ENCODE data around the gene TAOK2.
"Not testable (repeated sequence)": the region's sequence is repeated elsewhere in the genome, so short reads cannot be mapped to it uniquely, and the experiment has no call there.

Gene TAOK2

DNA sequence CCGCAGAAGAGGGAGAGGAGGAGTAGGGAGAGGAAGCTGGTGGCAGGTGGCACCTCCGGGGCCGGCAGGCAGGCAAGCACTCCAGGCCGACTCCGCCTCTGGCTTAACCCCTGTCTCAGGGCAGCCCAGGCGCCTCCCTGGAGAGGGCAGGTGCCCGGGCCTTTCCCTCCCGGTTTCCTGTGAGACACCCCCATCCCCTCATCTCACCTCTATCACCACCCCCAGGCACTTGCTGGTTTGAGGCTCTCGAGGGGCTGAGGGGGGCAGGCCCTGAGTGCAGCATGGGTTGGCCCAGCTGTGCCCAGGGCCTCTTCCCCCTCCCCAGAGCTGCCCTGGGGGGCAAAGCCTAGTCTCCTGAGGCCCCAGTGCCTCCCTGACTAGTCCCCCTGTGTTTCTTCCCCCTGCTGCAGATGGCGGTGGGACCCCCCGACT, 31.2 kb downstream of the TAOK2 start:
- DNase-seq (ENCODE audit: low read depth): no peak

GRCh38 chr16:30005341-30006094, 31.9 kb downstream of the TAOK2 start:
- peak; percentile 57 for DNase-seq (ENCODE audit: low read depth)

DNA sequence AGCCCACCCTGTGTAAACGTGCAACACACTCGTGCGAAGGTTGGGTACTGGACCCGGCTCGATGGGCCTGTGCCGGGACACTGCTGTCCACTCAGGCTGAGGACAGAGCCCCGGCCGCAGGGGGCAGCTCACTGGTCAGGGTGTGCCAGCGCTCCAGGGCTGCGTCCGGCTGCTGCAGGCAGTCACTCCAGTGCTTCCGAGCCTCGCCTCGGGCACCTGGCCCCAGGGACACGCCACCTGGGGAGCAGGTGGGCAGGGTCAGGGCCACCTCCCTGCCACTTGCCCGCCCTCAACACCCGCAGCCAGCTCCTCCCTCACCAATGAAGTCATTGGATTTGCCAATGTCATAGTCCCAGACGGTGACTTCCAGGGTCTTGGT, 32.4 kb downstream of the TAOK2 start:
- no peak for DNase-seq (ENCODE audit: low read depth)

DNA sequence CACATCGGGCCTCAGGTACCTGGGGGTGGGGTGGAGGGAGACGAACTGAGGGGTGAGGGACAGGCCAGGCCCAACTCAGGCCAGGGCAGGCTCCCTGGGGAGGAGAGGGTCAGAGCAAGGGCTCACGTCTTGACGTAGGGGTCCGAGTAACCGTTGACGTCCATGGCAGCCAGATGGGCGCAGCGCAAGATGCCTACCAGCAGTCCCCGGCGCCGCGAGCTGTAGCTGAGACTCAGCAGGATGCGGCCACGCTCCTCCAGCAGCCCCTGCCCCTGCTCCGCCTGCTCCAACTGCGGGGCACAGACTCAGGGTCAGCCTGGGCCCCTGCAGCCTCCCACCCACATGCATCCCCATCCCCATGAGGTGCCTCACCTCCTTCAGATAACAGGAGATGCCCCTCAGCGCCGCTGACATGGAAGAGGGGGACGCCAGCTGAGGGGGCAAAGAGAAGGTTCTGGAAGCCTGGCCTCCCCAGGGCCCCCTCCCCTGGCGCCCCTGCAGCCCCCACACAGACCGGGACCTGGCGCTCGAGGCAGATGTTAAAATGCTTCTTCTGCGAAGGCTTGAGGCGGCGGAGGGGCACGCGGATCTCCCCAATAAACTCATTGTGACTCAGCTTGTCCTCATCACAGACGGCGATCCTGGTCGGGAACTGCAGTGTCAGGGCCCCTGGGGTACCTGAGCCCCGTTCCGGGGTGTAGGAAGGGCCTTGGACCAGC, 33.1 kb downstream of the TAOK2 start:
- DNase-seq (ENCODE audit: low read depth): no peak

DNA sequence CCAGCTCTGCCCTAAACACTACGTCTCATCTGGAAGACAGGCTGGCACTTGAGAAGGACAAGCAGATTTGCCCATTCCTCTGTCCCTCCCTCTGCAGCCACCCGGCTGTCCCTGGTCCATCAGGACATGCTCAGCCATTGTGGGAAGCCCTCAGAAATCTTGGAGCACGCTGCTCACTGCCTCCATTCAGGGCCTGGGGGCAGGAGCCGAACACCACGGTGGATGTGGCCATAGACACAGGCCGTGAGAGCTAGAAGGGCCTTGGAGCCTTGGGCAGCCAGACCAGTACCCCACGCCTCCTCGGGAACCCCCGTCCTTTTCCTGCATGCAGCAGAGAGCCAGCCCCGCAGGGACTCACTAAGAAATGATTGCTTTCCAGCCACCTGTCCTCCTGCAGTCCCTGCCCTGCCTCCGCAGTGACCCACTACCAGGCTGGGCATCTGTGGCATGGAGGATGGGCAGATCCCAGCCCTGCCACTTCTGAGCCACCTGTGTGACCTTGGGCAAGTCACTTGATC, 33.8 kb downstream of the TAOK2 start:
- DNase-seq (ENCODE audit: low read depth): no peak

DNA sequence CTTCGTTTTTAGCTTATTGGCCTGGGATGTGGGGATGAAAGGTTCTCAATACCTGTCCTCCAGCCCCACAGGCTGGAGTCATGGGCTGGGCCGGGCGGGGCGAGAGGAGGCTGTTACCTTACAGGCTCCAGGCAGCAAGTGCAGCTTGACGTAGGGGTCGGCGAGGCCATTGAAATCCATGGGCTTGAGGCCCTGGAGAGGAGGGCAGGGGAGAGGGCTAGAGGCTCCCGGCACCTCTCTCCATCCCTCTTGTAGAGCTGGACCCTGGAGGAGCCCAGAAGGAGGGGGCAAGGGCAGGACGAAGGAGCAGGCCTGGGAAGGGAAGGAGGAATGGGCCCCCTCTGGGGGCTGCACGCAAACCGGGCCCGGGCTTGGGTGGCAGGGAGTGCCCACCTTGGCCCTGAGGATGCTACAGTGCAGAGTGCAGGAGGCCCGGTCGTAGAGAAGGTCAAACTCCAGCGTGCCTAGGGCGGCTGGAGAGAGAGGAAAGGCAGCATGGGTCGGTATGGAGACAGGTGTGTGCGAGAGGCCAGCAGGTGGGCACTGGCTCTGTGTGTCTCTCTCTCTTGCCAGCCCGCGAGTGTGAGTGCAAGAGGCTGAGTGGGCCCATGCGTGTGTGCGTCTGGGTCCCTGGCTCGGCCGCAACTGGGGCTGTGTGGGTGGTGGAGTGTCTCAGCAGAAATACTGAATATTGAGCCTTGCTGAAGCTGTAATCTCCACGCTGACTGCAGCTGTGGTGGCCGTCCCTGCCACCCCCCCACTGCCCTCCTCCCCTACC, 35.6 kb downstream of the TAOK2 start:
- no peak for DNase-seq (ENCODE audit: low read depth)

GRCh38 chr16:30009990-30010843, 36.5 kb downstream of the TAOK2 start:
- no peak for DNase-seq (ENCODE audit: low read depth)

GRCh38 chr16:30010844-30011713, 37.4 kb downstream of the TAOK2 start, which contains the start of gene DOC2A:
Gene DOC2A, minus strand, starts transcription at chr16:30011027. Its CDS starts 805 bp downstream, at chr16:30010222.
- DNase-seq (ENCODE audit: low read depth): no peak

GRCh38 chr16:30011714-30012504, 38.2 kb downstream of the TAOK2 start:
- no peak for DNase-seq (ENCODE audit: low read depth)

GRCh38 chr16:30012598-30012997, 38.9 kb downstream of the TAOK2 start:
- DNase-seq (ENCODE audit: low read depth): not testable (repeated sequence)

- DNase-seq (ENCODE audit: low read depth): not testable (repeated sequence)
These were observed 41.8 kb downstream of the TAOK2 start for GRCh38 chr16:30015450-30015849.

GRCh38 chr16:30016555-30017276, 43.0 kb downstream of the TAOK2 start:
- no peak for DNase-seq (ENCODE audit: low read depth)

DNA sequence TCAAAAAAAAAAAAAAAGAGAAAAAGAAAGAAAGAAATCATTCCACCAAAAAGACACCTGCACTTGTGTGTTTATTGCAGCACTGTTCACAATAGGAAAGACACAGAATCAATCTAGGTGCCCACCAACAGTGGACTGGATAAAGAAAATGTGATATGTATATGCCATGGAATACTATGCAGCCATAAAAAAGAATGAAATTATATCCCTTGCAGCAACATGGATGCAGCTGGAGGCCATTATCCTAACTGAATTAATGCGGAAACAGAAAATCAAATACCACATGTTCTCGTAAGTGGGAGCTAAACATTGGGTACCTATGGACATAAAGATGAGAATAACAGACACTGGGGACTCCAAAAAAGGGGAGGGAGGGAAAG, 43.6 kb downstream of the TAOK2 start:
- no peak for DNase-seq (ENCODE audit: low read depth)

GRCh38 chr16:30017937-30018336, 44.3 kb downstream of the TAOK2 start:
- DNase-seq (ENCODE audit: low read depth): not testable (repeated sequence)

DNA sequence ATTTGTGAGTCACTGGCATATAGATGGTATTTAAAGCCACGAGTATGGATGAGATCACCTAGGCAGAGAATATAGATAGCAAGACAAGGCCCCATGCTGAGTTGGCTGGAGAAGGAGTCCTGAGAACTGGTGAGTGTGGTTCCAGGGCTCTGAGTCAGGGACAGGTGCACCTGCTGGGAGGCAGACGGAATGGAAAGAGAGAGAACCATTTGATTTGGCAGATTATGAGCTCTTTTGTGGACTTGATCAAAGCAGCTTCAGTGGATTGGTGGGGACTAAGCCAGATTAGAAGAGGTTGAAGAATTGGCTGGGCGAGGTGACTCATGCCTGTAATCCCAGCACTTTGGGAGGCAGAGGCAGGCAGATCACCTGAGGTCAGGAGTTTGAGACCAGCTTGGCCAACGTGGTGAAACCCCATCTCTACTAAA, 45.1 kb downstream of the TAOK2 start:
- no peak for DNase-seq (ENCODE audit: low read depth)

DNA sequence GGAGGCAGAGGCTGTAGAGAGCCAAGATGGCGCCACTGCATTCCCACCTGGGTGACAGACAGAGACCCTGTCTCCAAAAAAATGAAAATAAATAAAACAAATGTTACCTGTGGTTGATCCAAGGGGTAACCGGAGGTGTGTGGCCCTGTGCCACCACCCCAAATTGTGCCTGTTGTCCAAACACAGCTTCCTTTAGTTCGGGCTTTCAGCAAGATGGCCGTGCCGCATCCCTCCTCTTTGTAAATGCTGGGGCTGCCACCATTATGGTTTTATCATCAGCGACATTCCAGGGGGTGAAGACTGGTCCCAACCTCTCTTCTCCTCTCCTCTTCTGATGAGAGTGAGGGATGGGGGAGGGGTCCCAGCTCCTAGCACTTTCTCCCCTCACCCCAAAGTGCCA, 49.2 kb downstream of the TAOK2 start, which contains the start of gene C16orf92:
Gene C16orf92, plus strand, starts transcription at position 312 of the 400 bp plus-strand sequence. CDS start 143 bp downstream, outside the sequence.
- no peak for DNase-seq (ENCODE audit: low read depth)

DNA sequence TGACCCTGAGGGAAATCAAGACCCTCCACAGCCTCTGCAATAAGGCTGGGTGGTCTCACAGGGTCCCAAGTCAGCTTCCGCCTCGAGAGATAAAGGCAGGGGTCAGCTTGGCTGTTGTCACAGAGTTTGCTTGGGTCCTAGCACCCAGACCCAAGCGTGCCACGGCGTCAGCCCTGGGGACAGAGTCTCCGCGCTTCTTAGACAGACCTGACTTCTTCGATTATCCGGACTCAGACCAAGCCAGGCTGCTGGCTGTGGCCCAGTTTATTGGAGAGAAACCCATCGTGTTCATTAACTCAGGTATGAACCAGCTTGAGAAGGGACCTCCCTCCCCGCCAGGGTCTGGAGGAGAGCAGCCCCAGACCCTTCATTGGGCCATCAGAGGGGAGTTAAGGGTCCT, 49.9 kb downstream of the TAOK2 start:
- DNase-seq (ENCODE audit: low read depth): no peak

DNA sequence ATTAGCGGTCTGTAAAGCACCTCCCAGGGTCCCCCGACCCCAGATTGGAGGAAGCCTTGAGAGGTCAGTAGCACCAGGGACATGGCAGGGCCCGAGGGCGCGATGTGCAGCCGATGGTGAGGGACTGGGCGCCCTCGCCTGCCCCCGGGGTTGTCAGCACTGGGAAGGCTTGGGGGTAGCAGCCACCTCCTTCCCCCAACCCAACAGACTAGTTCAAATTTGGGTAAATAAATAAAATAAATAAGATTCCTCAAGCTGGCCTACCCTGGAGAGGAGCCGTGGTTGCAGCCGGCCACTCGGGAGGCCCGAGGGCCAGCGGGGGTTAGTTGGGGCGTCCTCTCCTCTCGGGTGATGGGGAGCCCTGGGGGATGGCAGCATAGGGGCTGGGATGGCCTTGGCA, 50.8 kb downstream of the TAOK2 start:
- no peak for DNase-seq (ENCODE audit: low read depth)

GRCh38 chr16:30025156-30025555, 51.5 kb downstream of the TAOK2 start:
- DNase-seq (ENCODE audit: low read depth): no peak

Data from EH (cell line).